IMR-90 (cell line): ENCODE results near the gene KDM3B.

Experiments
- BHLHE40 ChIP-seq: fragments of 150-350 bp; IDR thresholded peaks from 2 replicates; pipeline ENCODE4 v1.6.1; 2016; ENCODE audit warnings: mild to moderate bottlenecking, low read depth, low read length
- CEBPB ChIP-seq: IDR thresholded peaks from 2 replicates; pipeline ENCODE4 v1.6.1; 2012; ENCODE audit warnings: low read depth, low read length, improper control_type of control experiment
- CHD1 ChIP-seq: IDR thresholded peaks from 2 replicates; pipeline ENCODE4 v1.6.1; 2012; ENCODE audit warnings: low read depth, low read length, improper control_type of control experiment
- CTCF ChIP-seq: conservative IDR thresholded peaks from 2 replicates; pipeline ENCODE4 v1.5.1; 2012; ENCODE audit warnings: mild to moderate bottlenecking, low read depth, low read length, improper control_type of control experiment
- ELK1 ChIP-seq: fragments of 150-350 bp; IDR thresholded peaks from 2 replicates; pipeline ENCODE4 v1.6.1; 2016; ENCODE audit warnings: low read depth, mild to moderate bottlenecking, low read length, moderate library complexity, borderline replicate concordance
- FOS ChIP-seq: fragments of 150-350 bp; IDR thresholded peaks from 2 replicates; pipeline ENCODE4 v1.6.1; 2016; ENCODE audit warnings: low read depth, low read length
- MAFK ChIP-seq: IDR thresholded peaks from 2 replicates; pipeline ENCODE4 v1.6.1; 2012; ENCODE audit warnings: low read depth, low read length, improper control_type of control experiment
- MXI1 ChIP-seq: IDR thresholded peaks from 2 replicates; pipeline ENCODE4 v1.6.1; 2012; ENCODE audit warnings: low read depth, mild to moderate bottlenecking, low read length, moderate library complexity, borderline replicate concordance
- POLR2A ChIP-seq: IDR thresholded peaks from 2 replicates; pipeline ENCODE4 v1.6.1; 2012; ENCODE audit warnings: mild to moderate bottlenecking, low read depth, low read length
- RAD21 ChIP-seq: IDR thresholded peaks from 2 replicates; pipeline ENCODE4 v1.6.1; 2012; ENCODE audit warnings: low read length, improper control_type of control experiment
- SMC3 ChIP-seq: fragments of 150-350 bp; IDR thresholded peaks from 2 replicates; pipeline ENCODE4 v1.6.1; 2016; ENCODE audit warnings: low read depth, mild to moderate bottlenecking, antibody characterized with exemption, low read length, moderate library complexity
- USF2 ChIP-seq: fragments of 150-350 bp; IDR thresholded peaks from 2 replicates; pipeline ENCODE4 v1.6.1; 2017; ENCODE audit warnings: mild to moderate bottlenecking, antibody characterized with exemption, low read length, low read depth

- TF ChIP-seq CTCF: no peak
- TF ChIP-seq POLR2A: no peak
- TF ChIP-seq CHD1: no peak
- no peak for TF ChIP-seq FOS
- TF ChIP-seq RAD21: no peak
- no peak for TF ChIP-seq CEBPB
- no peak for TF ChIP-seq MXI1
- TF ChIP-seq ELK1: no peak
- no peak for TF ChIP-seq BHLHE40
- TF ChIP-seq SMC3: no peak
- no peak for TF ChIP-seq USF2
- TF ChIP-seq MAFK: no peak
These were observed 46.7 kb upstream of the KDM3B start for GRCh38 chr5:138305797-138306196.
